DMS53 (cell line): ENCODE data around the gene C19orf38.
"Not testable (repeated sequence)": the region's sequence is repeated elsewhere in the genome, so short reads cannot be mapped to it uniquely, and the experiment has no call there.

Experiments used
- DNase-seq: peaks from one replicate; lab custom pipeline; 2025; lab: John Stamatoyannopoulos, UW

The C19orf38 gene

DNA sequence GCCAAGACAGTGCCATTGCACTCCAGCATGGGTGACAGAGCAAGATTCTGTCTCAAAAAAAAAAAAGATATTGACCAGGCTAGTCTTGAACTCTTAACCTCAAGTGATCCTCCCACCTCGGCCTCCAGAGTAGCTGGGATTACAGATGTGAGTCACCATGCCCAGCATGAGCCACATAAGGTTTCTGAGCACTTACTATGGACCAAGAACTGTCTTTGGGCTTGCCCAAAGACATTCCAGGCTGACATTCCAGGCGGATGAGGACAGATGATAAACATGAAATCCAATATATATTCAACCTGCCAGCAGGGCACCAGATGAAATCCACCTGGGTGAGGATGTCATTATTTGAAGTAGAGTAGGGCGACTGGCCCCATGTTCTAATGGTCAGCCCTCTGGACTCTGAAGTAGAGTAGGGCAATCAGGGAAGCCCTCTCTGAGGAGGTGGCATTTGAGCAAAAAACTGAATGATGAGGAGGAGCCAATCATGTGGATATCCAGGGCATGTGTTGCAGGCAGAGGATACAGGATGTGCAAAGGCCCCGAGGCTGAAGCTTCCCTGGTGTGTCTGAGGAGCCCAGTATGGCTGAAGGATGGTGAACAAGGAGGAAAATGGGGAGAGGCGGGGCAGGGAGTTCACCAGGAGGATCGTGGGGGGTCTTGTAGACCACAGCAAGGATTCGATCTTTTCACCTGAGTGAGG lies 4.0 kb downstream of the C19orf38 start:
- peak; percentile 28 for DNase-seq

DNA sequence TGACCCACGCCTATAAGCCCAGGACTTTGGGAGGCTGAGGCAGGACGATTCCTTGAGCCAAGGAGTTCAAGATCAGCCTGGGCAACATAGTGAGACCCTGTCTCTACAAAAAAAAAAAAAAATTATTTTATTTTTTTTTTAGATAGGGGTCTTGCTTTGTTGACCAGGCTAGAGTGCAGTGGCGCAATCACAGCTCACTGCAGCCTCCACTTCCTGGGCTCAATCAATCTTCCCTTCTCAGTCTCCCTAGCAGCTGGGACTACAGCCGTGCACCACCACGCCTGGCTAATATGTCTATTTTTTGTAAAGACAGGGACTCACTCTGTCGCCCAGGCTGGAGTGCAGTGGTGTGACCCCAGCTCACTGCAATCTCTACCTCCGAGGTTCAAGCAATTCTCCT lies 4.7 kb downstream of the C19orf38 start:
- no peak for DNase-seq

DNA sequence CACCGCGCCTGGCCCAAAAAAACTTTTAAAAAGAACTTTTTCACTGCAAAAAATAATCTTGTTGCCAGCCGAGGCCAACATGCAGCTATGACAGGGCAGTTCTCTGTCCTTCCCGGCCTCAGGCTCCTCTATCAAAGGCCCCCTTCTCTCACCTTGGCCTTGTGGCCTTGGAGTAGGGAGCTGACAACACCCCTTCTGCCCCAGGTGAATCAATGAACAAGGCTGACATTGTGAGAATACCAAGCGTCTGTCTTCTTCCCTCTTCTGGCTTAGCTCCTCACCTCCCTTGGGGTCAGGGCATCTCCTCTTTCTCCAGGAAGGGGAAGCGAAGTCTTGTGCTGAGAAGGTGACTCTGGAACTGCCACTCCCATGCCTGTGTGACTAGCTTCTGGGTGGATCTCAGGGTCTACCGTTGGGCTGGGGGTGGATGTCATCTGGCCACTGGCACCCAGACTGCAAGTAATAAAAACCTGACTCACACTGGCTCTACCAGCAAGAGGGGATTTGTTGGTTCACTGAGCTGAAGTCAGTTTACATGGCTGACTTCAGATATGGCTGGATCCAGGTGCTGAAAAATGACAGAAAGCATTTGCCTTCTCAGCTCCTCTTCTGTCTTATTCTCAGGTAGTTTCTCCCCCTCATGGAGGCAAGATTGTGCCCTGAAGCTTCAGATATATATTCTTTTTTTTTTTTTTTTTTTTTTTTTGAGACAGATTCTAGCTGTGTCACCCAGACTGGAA lies 6.3 kb downstream of the C19orf38 start:
- DNase-seq: no peak

DNA sequence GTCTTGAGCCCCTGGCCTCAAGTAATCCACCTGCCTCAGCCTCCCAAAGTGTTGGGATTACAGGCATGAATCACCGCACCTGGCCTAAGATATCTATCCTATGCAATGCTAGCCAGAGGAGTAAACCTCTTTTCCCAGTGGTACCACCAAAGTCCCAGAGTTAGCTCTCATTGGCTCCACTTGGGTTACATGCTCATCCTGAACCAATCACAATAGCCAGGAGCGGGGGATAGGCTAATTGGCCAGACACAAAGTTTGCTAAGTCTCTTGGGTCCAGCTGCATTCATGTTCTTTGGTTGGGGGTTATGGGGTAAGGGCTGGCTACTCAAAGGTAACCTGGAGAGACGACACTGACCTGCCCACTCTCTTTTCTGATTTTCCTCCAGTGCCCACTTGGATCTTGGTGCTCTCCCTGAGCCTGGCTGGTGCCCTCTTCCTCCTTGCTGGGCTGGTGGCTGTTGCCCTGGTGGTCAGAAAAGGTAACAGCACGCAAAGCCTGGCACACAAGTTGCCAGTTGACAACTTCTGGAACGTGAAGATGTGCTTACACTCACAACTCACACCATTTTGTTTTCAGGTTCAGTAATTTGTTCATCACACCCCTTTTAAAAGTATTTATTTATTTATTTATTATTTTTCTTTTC lies 7.8 kb downstream of the C19orf38 start:
- DNase-seq: peak; percentile 52

DNA sequence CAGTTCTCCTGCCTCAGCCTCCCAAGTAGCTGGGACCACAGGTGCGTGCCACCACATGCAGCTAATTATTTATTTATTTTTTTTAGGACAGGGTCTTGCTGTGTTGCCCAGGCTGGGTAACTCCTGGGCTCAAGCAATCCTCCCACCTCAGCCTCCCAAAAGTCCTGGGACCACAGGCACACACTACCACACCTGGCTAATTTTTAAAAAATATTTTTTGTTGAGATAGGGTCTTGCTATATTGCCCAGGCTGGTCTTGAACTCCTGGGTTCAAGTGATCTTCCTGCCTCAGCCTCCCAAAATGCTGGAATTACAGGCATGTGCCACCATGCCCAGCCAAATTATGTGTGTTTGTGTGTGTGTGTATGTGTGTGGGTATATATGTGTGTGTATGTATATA lies 8.7 kb downstream of the C19orf38 start:
- DNase-seq: not testable (repeated sequence)

DNA sequence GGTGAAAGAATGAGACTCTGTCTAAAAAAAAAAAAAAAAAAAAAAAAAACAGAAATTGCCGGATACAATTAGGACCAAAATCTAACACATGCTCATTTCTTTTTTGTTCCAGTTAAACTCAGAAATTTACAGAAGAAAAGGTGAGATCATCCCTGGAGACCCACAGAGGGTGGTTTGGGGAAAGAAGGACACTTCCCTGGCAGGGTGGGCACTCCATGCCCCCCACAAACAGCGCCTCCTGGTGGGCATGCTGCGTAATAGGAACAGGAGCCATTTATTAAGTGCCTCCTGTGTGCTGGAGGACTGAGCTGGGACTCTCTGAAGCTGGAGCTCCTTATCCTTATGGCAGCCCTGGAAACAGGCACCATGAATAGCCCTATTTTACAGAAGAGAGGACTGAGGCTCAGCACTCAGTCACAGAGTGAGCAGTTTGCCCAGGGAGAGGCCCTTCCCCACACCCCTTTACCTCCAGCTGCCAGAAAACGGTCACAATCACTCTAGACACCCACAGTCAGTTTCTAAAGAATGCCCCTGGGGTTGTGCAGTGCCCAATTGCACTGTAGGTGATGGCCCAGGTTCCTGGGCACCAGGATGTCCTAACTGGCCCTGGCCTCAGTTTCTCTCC lies 10.1 kb downstream of the C19orf38 start:
- peak; percentile 32 for DNase-seq

DNA sequence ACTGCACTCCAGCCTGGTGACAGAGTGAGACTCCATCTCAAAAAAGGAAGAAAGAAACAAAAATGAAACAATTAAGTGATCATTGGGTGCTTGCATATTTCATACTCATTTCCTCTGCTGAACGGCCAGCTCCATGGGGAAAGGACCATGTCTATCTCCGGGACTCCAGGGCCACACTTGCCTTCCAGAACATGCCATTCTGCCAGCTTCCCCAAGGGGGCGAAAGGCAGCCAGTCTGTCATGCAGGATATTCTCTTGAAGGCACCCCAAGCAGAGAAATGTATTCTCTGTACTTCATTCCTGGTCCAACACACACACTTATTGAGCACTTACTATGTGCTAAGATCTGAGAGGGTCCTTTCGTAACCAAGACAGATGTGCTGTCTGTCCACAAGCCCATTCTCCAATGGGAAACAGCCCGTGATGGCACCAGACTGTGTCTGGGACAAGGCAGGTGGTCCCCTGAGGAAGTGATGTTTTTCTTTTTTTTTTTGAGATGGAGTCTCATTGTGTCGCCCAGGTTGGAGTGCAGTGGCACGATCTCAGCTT lies 13.0 kb downstream of the C19orf38 start:
- DNase-seq: peak; percentile 51

DNA sequence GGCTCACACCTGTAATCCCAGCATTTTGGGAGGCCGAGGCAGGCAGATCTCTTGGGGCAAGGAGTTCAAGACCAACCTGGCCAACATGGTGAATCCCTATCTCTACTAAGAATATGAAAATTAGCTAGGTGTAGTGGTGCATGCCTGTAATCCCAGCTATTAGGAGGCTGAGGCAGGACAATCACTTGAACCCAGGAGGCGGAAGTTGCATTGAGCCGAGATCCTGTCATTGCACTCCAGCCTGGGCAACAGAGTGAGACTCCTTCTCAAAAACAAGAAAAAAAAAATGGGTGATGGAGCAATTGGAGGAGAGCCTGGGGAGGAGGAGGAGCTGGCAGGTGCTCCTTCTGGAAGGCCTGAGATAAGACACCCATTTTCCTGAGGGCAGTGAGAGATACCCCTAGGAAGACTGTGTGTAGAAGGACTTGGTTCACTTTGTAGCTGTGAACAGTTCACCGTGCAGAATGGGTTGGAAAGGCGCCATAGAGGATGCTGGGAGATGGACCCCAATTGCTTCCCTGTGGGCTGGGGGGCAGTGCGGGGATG lies 14.4 kb downstream of the C19orf38 start:
- DNase-seq: no peak

DNA sequence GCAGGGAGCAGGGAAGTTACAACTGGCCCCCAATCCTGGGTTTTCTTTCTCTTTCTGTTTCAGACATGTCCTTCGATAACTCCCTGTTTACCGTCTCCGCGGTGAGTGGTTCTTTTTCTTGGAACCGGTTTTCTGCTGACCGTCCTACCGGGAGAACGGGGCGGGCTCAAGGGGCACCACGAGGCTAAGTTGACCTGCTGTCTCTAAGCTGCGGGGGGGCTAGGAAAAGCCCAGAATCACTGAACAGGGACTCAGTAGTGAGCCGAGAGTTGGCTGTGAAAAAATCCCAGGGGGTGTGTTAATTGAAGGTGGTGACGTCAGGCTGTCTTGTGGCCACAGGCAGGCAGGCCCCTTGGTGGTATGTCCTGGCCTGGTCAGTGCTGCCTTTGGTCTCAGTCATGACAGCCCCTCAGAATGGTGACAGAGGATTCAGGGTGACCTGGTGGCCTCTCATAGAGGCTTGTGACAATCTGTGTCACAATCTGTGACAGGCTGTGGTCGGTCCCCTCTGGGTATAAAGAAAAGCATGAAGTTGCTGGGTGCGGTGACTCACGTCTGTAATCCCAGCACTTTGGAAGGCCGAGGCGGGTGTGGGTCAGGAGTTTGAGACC lies 15.0 kb downstream of the C19orf38 start:
- DNase-seq: peak; percentile 55

DNA sequence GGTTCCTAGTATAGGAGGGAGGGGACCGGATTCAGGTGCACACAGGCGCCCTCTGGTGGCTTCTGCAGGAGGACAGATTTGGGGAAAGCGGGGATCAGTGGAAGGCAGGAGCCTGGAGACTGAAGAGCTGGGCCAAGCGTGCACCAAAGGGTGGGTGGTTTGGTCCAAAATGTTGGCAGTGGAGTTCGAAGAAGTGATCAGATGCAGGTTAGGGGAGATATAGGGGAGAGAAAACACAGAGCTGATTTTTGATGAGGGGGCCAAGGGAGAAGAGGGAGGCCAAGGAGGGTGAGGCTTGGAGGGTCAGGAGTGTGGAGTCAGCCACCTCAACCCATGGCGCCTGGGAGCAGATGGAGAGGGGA lies 16.3 kb downstream of the C19orf38 start:
- DNase-seq: peak; percentile 80

DNA sequence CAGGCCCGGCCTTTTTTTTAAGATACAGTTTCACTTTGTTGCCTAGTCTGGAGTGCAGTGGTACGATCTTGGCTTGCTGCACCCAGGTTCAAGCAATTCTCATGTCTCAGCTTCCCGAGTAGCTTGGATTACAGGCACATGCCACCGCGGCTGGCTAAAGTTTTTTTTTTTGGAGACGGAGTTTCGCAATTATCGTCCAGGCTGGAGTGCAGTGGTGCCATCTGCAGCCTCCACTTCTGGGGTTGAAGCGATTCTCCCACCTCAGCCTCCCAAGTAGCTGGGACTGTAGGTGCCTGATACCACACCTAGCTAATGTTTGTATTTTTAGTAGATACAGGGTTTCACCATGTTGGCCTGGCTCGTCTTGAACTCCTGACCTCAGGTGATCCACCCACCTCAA lies 18.3 kb downstream of the C19orf38 start:
- no peak for DNase-seq

DNA sequence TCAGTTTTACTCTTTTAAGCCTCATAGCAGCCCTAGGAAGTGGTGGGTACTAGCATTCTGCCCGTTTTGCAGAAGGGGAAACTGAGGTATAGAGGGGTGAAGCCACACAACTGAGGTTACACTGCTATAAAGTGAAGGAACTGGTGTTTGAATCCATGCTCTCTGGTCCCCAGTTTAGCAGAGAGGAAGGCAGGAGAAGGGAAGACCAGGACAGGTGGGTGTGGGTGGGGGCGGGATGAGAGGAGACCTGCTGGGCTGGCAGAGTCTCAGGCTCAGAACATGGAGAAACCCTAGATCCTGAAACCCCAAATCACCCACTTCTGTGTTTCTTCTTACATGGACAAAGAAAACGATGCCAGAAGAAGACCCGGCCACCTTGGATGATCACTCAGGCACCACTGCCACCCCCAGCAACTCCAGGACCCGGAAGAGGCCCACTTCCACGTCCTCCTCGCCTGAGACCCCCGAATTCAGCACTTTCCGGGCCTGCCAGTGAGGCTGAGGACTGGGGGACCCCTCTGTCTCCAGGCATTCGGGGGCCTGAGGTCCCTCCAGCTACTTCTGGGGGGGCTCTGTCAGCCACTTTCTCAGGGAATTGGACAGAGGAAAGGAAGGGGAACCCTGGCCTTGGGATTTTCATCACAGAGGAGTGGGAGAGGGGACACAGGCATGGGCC lies 20.8 kb downstream of the C19orf38 start:
- DNase-seq: no peak

DNA sequence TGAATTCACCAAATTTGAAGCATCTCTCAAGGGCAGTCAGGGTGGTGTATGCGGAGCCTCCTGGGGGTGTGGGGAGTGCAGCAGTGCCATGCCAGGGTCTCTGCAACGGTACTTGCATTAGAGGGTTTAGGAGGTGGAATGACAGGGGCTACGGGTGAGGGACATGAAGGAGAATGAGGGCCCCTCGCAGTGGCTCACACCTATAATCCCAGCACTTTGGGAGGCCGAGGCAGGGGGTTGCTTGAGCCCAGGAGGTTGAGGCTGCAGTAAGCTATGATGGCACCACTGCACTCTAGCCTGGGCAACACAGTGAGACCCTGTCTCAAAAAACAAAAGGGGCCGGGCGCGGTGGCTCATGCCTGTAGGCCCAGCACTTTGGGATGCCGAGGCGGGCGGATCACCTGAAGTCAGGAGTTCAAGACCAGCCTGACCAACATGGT lies 21.7 kb downstream of the C19orf38 start:
- DNase-seq: not testable (repeated sequence)

DNA sequence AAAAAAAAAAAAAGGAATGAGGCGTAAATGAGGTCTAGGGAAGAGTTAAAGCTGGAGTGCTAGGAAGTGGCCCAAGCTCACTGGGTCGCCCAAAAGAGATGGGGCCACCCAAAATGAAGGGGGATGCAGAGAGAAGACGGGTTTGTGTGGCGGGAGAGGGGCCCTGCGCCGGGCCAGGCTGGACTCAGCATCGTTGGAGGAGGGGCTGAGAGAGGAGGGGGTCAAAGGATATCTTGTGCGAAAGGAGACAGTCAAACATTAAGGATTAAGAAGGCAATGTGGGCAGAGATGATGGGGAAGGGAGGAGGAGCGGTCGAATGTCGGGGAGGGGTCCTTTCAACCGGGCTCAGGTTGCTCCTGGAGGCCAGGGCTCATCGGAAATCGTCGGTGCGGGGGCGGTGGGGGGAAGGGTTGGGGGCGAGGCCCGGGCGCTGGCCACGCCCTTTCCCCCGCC lies 22.3 kb downstream of the C19orf38 start:
- DNase-seq: no peak

DNA sequence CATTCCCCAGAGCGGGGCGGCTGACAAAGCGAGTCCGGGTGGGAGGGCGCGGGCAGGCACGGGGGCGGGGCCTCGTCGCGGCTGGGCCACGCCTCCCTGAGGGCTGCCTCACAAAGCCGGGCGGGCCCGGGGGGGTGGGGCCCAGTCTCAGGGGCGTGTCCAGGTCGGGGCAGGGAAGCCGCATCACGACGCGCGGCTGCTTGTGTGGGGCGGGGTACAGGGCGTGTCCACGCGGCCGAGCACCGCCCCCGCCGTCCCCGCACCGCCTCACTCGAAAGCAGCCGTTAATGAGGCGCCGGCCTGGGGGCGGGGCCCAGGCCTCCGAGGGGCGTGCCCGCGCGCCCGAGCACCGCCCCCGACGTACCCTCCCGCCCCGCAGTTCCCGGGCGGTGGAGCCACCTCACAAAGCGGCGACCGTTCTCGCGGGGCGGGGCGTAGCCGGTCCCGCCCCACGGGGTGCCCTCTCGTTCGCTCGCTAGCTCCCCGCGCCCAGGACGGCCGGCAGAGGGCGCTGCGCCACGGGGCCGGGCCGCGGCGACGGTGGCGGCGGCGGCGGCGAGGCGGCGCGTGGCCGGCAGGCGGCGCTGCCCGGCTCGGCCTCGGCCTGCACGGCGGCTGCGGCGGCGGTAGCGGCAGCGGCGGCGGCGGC lies 22.9 kb downstream of the C19orf38 start, which contains the start of gene CARM1:
TSS of gene CARM1 (plus strand) at position 599 of the 649 bp plus-strand sequence. CDS start 150 bp downstream, outside the sequence.
- DNase-seq: peak; percentile 98

DNA sequence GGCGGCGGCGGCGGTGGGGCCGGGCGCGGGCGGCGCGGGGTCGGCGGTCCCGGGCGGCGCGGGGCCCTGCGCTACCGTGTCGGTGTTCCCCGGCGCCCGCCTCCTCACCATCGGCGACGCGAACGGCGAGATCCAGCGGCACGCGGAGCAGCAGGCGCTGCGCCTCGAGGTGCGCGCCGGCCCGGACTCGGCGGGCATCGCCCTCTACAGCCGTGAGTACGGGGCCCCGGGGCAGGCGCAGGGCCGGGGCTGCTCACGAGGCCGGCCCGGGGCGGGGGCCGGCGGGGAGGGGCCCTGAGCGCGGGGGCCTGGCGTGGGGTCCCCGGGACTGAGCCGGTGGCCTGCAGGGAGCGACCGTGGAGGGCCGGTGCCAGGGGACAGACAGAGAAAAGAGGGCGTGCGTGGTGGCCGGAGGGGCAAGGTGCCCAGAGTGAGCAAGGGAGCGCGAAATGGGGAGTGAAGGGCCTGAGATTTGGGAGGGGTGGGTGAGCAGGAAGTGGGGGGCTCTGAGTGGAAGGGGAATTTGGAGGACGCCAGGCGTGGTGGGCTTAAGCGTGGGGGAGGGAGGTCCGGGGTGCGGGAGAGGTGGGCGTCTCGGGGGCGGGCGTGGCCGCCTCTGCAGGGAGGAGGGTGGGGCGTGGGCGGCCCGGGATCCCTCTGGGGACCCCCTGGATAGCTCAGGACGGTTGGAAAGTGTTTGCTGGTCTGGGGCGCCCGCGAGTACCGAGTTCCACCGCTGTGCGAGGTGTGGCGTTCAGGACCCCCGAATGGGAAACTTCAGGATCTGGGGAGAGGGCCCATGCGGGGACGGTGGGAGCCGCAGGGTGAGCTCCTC lies 23.7 kb downstream of the C19orf38 start:
- DNase-seq: peak; percentile 60

DNA sequence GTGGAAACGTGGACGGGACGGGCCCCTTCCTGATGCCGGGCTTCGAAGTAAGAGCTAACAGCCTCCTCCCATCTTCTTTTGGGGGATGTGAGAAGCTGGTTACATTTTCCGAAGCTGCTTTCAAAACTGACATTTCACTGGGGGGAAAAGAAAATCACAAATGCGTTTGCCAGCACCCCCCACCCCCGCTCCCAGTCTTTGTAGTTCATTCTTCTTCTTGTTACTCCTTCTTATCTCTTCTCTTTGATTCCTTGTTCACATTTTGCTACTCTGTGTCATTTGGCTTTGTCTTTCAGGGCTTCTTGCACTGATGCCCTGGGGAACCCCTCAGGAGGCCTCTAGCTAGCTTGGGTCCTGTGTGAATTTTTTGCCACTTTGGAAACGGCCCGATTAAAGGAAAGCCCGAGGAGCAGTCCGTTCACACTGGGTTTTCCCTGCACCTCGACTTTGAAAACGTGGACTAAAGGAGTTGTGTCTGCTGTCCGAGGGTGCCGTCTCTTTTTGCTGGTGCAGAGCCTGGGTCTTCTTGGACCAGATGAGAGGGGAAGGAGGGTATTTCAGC lies 24.4 kb downstream of the C19orf38 start:
- DNase-seq: no peak

DNA sequence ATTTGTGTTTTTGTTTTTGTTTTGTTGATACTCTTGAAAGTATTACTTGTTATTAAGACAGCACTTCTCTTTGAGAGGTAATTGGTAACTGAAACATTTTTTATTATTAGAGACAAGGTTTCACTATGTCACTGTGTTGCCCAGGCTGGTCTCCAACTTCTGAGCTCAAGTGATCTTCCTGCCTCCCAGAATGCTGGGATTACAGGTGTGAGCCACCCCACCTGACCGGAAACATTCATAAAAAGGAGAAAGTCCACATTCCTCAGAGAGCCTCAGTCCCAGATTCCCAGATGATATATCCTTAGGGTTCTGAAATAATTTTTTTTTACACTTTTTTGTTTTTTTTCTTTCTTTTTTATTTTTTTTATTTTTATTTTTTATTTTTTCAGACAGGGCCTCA lies 25.8 kb downstream of the C19orf38 start:
- no peak for DNase-seq
